ENCODE data around the gene GSTT4.

Gene GSTT4

GRCh38 chr22:24005201-24005600 is at the start of gene GSTT4:
GSTT4 (minus strand) TSS chr22:24005453; CDS start chr22:24005356, 97 bp downstream.
- no peak for DNase-seq (ENCODE audit: low read depth)
- TF ChIP-seq CTCF (IDR thresholded peaks at IDR 0.05; ENCODE audit: insufficient read depth, low read depth, low read length, missing control alignments) = no peak
- no peak within 1 kb of the TSS for H3K4me3 ChIP-seq (ENCODE audit: low read depth, low read length)

- no peak for TF ChIP-seq CTCF (IDR thresholded peaks at IDR 0.05; ENCODE audit: insufficient read depth, low read depth, low read length, missing control alignments)
- H3K4me3 ChIP-seq (ENCODE audit: low read depth, low read length) = no peak overlapping the region
- no peak for DNase-seq (ENCODE audit: low read depth)
Measured at GRCh38 chr22:24054356-24054755, 49.1 kb upstream of the GSTT4 start.

- TF ChIP-seq CTCF (IDR thresholded peaks at IDR 0.05; ENCODE audit: insufficient read depth, low read depth, low read length, missing control alignments) = no peak
- no peak overlapping the region for H3K4me3 ChIP-seq (ENCODE audit: low read depth, low read length)
- DNase-seq (ENCODE audit: low read depth) = peak; percentile 54
Measured at GRCh38 chr22:24053481-24054226, 48.4 kb upstream of the GSTT4 start.

- TF ChIP-seq CTCF (IDR thresholded peaks at IDR 0.05; ENCODE audit: insufficient read depth, low read depth, low read length, missing control alignments) = no peak
- DNase-seq (ENCODE audit: low read depth) = no peak
Measured at GRCh38 chr22:24051568-24051967, 46.3 kb upstream of the GSTT4 start.

GRCh38 chr22:24051028-24051427 is 45.8 kb upstream of the GSTT4 start:
- no peak for TF ChIP-seq CTCF (IDR thresholded peaks at IDR 0.05; ENCODE audit: insufficient read depth, low read depth, low read length, missing control alignments)
- DNase-seq (ENCODE audit: low read depth) = no peak
- no peak overlapping the region for H3K4me3 ChIP-seq (ENCODE audit: low read depth, low read length)

More at GRCh38 chr22:24051568-24051967, 46.3 kb upstream of the GSTT4 start:
- H3K4me3 ChIP-seq (ENCODE audit: low read depth, low read length) = no peak overlapping the region

GRCh38 chr22:24049978-24050377 is 44.7 kb upstream of the GSTT4 start:
- H3K4me3 ChIP-seq (ENCODE audit: low read depth, low read length) = no peak overlapping the region
- TF ChIP-seq CTCF (IDR thresholded peaks at IDR 0.05; ENCODE audit: insufficient read depth, low read depth, low read length, missing control alignments) = no peak
- DNase-seq (ENCODE audit: low read depth) = no peak

- H3K4me3 ChIP-seq (ENCODE audit: low read depth, low read length) = no peak overlapping the region
- no peak for DNase-seq (ENCODE audit: low read depth)
- no peak for TF ChIP-seq CTCF (IDR thresholded peaks at IDR 0.05; ENCODE audit: insufficient read depth, low read depth, low read length, missing control alignments)
Measured at GRCh38 chr22:24049211-24049610, 44.0 kb upstream of the GSTT4 start.
